H7 (cell line): Measurements from ENCODE around the gene HNRNPC. TPM values are rescaled to one million over a fixed set of nuclear protein-coding genes. Genes with fewer than 3 reads are reported as not detected.
"Not testable (repeated sequence)": the region's sequence is repeated elsewhere in the genome, so short reads cannot be mapped to it uniquely, and the experiment has no call there.

Experiments used
- DNase-seq: peaks from one replicate; pipeline ENCODE4 v3.0.0; 2012
- H3K27me3 ChIP-seq: 2 replicates; pipeline ENCODE4 v1.6.0; 2011; ENCODE audit warnings: mild to moderate bottlenecking, low read length; ENCODE audit not compliant: control insufficient read depth, insufficient read depth
- H3K36me3 ChIP-seq: replicated peaks from 2 replicates; pipeline ENCODE4 v1.5.1; 2011; ENCODE audit warnings: low read length; ENCODE audit not compliant: control insufficient read depth, insufficient read depth
- H3K4me3 ChIP-seq: 2 replicates; pipeline ENCODE4 v1.5.1; 2011; ENCODE audit warnings: low read depth, mild to moderate bottlenecking, control low read depth, low read length, moderate library complexity; ENCODE audit not compliant: insufficient read depth
- total RNA-seq: library from RNA; depleted of rRNA; stranded (reverse); fragments of >200 nt; shearing (Covaris generic); gene quantifications from 2 replicates; pipeline ENCODE4 v1.2.3, GENCODE V29; 2014

The HNRNPC gene
- total RNA-seq, 1 experiment from 2014 or later: 2,138 TPM

DNA sequence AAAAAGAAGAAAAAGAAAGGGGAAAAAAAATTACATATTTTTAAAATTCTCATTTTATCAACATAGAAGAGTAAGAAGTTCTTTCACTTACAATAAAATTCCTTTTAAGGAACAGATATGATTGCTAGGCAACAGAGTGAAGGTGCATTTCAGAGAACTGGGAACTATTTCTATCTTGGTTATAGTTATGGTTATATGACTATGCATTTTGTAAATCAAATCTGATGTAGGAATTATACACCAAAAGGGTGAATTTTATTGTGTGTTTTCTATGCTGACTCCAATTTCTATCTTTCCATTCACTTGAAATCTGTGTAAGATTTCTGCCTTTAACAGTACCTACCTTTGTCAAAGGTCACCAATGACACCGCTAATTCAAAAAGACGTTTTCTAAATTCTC lies 50.1 kb downstream of the HNRNPC start:
- H3K36me3 ChIP-seq: peaks cover 24% of the 10 kb centered on the region
- no peaks in the 10 kb centered on the region for H3K27me3 ChIP-seq
- no peak for DNase-seq
- no peak overlapping the region for H3K4me3 ChIP-seq

DNA sequence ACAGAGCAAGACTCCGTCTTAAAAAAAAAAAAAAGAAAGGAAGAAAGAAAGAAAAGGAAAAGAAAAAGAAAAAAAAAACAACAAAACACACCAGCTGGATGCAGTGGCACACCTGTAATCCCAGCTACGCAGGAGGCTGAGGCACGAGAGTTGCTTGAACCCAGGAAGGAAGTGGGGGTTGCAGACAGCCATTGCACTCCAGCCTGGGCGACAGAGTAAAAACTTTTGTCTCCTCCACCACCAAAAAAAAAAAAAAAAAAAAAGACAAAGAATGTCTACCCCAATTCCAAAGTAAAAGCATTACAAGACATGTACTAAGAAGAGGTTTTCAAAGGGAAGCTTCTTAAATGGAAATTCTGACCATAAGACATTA lies 53.4 kb downstream of the HNRNPC start:
- H3K36me3 ChIP-seq: peaks cover 25% of the 10 kb centered on the region
- H3K27me3 ChIP-seq: no peaks in the 10 kb centered on the region
- H3K4me3 ChIP-seq: no peak overlapping the region
- DNase-seq: no peak

GRCh38 chr14:21215130-21215878 lies 53.9 kb downstream of the HNRNPC start:
- no peak for DNase-seq
- H3K4me3 ChIP-seq: no peak overlapping the region
- peaks cover 23% of the 10 kb centered on the region for H3K36me3 ChIP-seq
- H3K27me3 ChIP-seq: no peaks in the 10 kb centered on the region

DNA sequence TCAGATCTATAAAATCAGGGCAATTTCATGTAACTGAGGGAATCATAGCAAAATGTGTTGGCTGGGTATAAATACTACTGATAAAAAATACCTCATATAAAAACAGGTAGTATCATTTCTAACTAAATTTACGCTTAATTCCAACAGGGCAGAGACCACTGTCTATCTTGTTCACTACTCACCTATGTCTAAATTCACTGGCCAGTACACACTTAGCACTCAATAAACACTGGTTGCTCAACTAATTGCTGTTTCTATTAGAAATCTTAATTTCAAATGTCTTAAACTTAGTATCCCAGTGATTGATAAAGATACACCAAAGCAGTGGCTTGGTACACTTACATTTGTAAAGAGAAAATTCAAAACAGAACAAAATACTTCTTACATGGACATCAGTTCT lies 55.6 kb downstream of the HNRNPC start:
- H3K36me3 ChIP-seq: peaks cover 27% of the 10 kb centered on the region
- no peak overlapping the region for H3K4me3 ChIP-seq
- no peak for DNase-seq
- no peaks in the 10 kb centered on the region for H3K27me3 ChIP-seq

DNA sequence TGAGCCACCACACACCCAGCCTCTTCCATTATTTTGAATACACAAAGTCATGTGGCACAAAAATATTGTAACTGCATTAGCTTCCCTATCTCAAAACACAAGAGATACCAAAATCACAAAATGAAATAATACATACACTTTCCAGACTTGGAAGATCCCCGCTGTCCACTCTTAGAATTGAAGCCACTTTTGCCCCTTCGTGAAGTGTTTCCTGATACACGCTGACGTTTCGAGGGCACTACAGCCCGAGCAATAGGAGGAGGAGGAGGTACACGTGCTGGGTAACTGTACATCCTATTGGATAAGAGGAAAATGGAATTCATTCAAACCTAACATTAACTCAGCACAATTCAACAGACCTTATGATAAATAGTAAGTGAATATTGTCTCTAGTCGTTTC lies 56.4 kb downstream of the HNRNPC start:
- not testable (repeated sequence) for DNase-seq, H3K27me3 ChIP-seq, H3K4me3 ChIP-seq
- H3K36me3 ChIP-seq: peaks cover 33% of the 10 kb centered on the region

DNA sequence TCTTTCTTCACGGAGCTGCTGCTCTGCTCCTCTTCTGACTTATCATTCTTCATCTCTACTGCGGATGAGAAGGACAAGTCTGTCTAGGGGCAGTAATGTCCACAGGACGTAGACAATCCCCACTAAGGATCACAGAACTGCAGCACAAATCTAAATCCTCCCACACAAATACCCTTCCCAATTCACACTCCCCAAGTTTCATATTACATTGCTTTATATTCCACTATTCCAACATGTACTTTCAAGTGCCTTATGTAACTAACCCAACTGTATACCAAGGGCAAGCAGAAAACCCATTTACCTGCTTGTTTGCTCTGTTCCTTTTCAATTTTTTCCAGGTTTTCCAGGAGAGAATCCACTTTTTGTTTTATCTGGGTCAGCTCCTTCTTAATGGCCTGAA lies 57.7 kb downstream of the HNRNPC start:
- Histone ChIP-seq H3K36me3 (peaks cover 36% of the 10 kb centered on the region), H3K4me3 (no peak overlapping the region), H3K27me3 (no peaks in the 10 kb centered on the region)
- no peak for DNase-seq

- Histone ChIP-seq H3K27me3 (no peaks in the 10 kb centered on the region), H3K36me3 (peaks cover 34% of the 10 kb centered on the region), H3K4me3 (no peak overlapping the region)
- DNase-seq: no peak
Observed at GRCh38 chr14:21210023-21210422, 59.2 kb downstream of the HNRNPC start.

- Histone ChIP-seq H3K27me3 (no peaks in the 10 kb centered on the region), H3K4me3 (no peak overlapping the region), H3K36me3 (peaks cover 31% of the 10 kb centered on the region)
- no peak for DNase-seq
Observed at GRCh38 chr14:21209185-21209584, 60.1 kb downstream of the HNRNPC start.

DNA sequence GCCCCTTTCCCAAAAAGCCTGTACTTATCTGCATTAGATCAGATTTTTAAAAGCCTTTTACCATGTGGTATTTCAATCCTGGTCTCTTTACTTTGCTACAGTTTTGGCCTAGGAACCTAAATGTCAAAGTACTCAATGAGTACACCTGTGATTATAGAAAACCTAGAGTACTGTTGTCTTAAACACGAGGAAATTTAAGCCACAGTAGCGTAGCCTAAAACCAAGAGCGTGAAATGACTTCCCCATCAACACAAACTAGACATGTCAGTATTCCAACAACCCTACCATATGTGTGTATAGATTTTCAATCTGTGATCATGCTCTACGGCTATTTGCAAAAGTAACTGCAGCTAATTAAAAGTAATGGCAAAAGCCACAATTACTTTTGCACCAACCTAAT lies 60.7 kb downstream of the HNRNPC start:
- Histone ChIP-seq H3K36me3 (peaks cover 31% of the 10 kb centered on the region), H3K27me3 (no peaks in the 10 kb centered on the region), H3K4me3 (no peak overlapping the region)
- no peak for DNase-seq

- DNase-seq: no peak
- peaks cover 22% of the 10 kb centered on the region for H3K36me3 ChIP-seq
Observed at GRCh38 chr14:21206753-21207684, 62.2 kb downstream of the HNRNPC start.

DNA sequence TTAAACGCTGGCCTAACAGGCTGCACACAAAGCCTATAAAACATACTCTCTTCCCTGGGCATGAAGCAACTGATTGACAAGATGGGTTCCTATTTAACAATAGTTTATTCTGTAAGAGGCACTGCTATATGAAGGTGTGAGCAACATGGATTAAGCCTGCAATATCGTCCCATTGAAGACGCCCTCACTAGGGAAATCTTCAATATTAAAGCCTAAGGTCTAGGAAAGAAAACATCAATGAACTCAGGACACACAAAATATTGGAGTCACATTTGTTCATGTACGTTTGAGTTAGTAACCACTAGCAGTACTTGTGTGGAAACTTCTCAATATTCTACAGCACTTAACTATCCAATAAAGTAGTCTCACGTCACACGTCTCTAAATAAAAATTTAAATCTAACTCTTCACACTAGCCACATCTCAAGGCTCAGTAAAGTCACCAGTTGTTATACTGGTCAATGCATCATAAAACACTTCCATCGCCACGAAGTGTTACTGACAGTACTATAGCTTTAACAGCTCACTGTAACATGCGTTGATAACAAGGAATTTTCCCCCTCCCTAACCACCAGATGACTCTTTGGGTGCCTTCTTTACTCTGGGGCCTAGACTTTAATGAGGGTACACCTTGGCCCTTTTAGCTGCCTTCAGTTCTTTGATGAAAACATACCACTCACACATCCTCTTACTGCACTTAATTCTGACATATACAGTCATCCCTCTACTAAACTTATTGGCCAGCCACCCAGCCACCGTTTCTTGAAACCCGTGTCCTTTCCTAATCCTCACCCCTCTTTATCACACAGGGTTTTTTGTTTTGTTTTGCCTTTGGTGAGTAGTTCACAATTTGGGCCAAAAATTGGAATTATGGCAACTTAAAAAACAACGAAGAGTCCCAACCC lies 63.3 kb downstream of the HNRNPC start:
- DNase-seq: no peak
- H3K27me3 ChIP-seq: no peaks in the 10 kb centered on the region
- H3K36me3 ChIP-seq: peaks cover 19% of the 10 kb centered on the region
- H3K4me3 ChIP-seq: no peak overlapping the region

More at GRCh38 chr14:21206753-21207684, 62.2 kb downstream of the HNRNPC start:
- H3K4me3 ChIP-seq: no peak overlapping the region
- H3K27me3 ChIP-seq: no peaks in the 10 kb centered on the region

DNA sequence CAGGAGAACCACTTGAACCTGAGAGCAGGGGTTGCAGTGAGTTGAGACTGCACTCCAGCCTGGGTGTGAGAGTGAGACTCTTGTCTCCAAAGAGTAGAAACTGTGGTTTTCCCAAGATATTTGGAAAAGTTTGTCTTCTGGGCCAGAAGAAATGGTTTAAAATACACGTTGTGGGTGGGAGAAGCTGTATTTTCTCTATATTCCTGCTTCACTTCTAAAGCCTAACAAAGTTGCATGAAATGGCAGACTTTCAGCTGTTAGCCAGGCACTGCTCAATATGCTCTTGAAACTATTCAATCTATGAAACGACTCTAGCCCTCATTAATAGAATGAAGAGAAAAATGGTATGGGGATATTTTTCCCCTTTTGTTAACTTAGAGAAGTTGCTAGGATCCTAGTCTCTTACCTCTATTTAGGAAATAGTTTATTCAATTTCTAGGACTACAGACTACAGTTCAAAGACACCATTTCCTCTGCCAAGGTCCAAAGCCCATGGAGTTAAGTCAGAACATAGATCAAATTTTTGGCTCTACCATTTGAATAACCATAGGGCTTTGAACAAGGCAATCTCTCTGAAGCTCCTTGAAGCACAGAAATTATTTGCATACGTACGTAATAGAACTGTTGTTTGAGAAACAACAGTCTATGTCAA lies 64.1 kb downstream of the HNRNPC start:
- DNase-seq: no peak
- Histone ChIP-seq H3K36me3 (peaks cover 17% of the 10 kb centered on the region), H3K27me3 (no peaks in the 10 kb centered on the region), H3K4me3 (no peak overlapping the region)

DNA sequence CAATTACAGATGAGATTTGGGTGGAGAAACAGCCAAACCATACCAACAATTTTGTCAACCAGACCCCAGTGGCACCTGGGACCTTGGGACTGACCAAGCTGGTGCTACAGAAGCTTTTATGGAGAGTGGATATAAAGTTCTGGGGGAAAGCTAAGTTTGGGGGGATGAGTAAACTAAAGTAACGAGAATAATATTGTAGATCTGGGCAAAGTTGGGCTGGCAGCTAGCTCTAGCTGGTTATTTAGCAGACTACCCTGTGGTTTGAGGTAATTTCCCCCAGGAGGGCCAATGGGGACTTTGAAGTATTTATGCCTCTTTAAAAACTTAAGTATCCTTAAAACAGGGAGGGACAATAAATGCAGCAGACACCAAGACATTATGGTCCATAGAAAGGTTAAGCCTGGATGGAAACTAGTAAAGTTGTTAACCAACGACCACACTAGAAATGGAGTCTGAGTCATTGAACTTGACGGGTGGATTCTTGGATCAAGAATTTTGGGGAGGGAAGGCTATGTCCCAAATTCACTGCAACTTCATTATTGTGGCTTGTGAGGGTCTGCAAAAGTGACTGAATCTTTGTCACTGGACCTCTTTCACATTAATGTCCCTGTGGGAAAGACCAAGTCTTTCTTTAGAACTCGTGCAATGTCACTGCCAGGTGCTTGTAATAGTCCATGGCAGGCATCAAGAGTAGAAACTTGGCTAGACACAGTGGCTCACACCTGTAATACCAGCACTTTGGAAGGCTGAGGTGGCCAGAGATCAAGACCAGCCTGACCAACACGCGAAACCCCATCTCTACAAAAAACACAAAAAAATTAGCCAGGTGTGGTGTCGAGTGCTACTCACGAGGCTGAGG lies 64.8 kb downstream of the HNRNPC start:
- no peak overlapping the region for H3K4me3 ChIP-seq
- no peak for DNase-seq
- peaks cover 12% of the 10 kb centered on the region for H3K36me3 ChIP-seq
- no peaks in the 10 kb centered on the region for H3K27me3 ChIP-seq
